ENCODE data around the gene SLC25A44.
"Not testable (repeated sequence)": the region's sequence is repeated elsewhere in the genome, so short reads cannot be mapped to it uniquely, and the experiment has no call there.

SLC25A44 gene

GRCh38 chr1:156163712-156164111, 30.2 kb upstream of the SLC25A44 start:
- DNase-seq (ENCODE audit: low read depth): no peak

GRCh38 chr1:156164125-156164831, 29.6 kb upstream of the SLC25A44 start:
- no peak for DNase-seq (ENCODE audit: low read depth)

- DNase-seq (ENCODE audit: low read depth): no peak
Observed at GRCh38 chr1:156165083-156165482, 28.8 kb upstream of the SLC25A44 start.

- no peak for DNase-seq (ENCODE audit: low read depth)
Observed at GRCh38 chr1:156167536-156167935, 26.4 kb upstream of the SLC25A44 start.

- no peak for DNase-seq (ENCODE audit: low read depth)
Observed at GRCh38 chr1:156172696-156173470, 21.0 kb upstream of the SLC25A44 start.

GRCh38 chr1:156176610-156177210, 17.2 kb upstream of the SLC25A44 start:
- no peak for DNase-seq (ENCODE audit: low read depth)

GRCh38 chr1:156177919-156178654, 15.8 kb upstream of the SLC25A44 start:
- DNase-seq (ENCODE audit: low read depth): no peak

GRCh38 chr1:156180471-156180870, 13.4 kb upstream of the SLC25A44 start:
- no peak for DNase-seq (ENCODE audit: low read depth)

- DNase-seq (ENCODE audit: low read depth): not testable (repeated sequence)
Observed at GRCh38 chr1:156181391-156181924, 12.4 kb upstream of the SLC25A44 start.

- DNase-seq (ENCODE audit: low read depth): not testable (repeated sequence)
Observed at GRCh38 chr1:156182010-156182779, 11.7 kb upstream of the SLC25A44 start.

GRCh38 chr1:156186347-156187177, 7.3 kb upstream of the SLC25A44 start:
- not testable (repeated sequence) for DNase-seq (ENCODE audit: low read depth)

- DNase-seq (ENCODE audit: low read depth): not testable (repeated sequence)
Observed at GRCh38 chr1:156190265-156190664, 3.6 kb upstream of the SLC25A44 start.

- DNase-seq (ENCODE audit: low read depth): no peak
Observed at GRCh38 chr1:156191292-156191964, 2.5 kb upstream of the SLC25A44 start.

GRCh38 chr1:156193208-156193487, 756 bp upstream of the SLC25A44 start:
- DNase-seq (ENCODE audit: low read depth): no peak

- DNase-seq (ENCODE audit: low read depth): no peak
Observed at GRCh38 chr1:156194300-156194652, 372 bp downstream of the SLC25A44 start.

- DNase-seq (ENCODE audit: low read depth): no peak
Observed at GRCh38 chr1:156195853-156196252, 1.9 kb downstream of the SLC25A44 start.

- DNase-seq (ENCODE audit: low read depth): no peak
Observed at GRCh38 chr1:156196445-156196844, 2.5 kb downstream of the SLC25A44 start.

GRCh38 chr1:156198831-156199349, 5.0 kb downstream of the SLC25A44 start:
- DNase-seq (ENCODE audit: low read depth): no peak

- no peak for DNase-seq (ENCODE audit: low read depth)
Observed at GRCh38 chr1:156200044-156200443, 6.1 kb downstream of the SLC25A44 start.

GRCh38 chr1:156203331-156203730, 9.4 kb downstream of the SLC25A44 start:
- no peak for DNase-seq (ENCODE audit: low read depth)

All from HS-27A (cell line).